Measurements from ENCODE around the gene LORICRIN. TPM values are rescaled to one million over a fixed set of nuclear protein-coding genes. Genes with fewer than 3 reads are reported as not detected.

Gene LORICRIN
- total RNA-seq, 2 experiments from 2014 or later, result not detected

GRCh38 chr1:153250166-153250565 lies 9.3 kb upstream of the LORICRIN start:
- no peak for TF ChIP-seq CTCF (IDR thresholded peaks at IDR 0.05)
- no peaks in the 10 kb centered on the region for H3K4me1 ChIP-seq (ENCODE audit: insufficient read depth, low read length)
- H3K9me3 Mint-ChIP-seq, result no peaks in the 10 kb centered on the region
- DNase-seq (no peak), ATAC-seq (ENCODE audit: poor library complexity) (no peak)
- H3K4me3 Mint-ChIP-seq, result no peak overlapping the region
- H3K36me3 Mint-ChIP-seq (ENCODE audit: low read depth), result no peaks in the 10 kb centered on the region
- intact Hi-C loops (cut with DNase I, micrococcal nuclease), result no loop called here
- no peaks in the 10 kb centered on the region for H3K36me3 ChIP-seq (ENCODE audit: insufficient read depth, low read length)
- ChIA-PET POLR2A (no interaction called here), CTCF (no interaction called here)
- peaks cover 40% of the 10 kb centered on the region for H3K27me3 Mint-ChIP-seq
- H3K27ac ChIP-seq (ENCODE audit: low read depth in 1 of 2, low read length in 2 of 2), result no peak overlapping the region
- H3K27ac Mint-ChIP-seq, result no peak overlapping the region
- H3K27me3 ChIP-seq (ENCODE audit: control insufficient read depth in 1 of 2, insufficient read depth in 2 of 2, low read length in 2 of 2), result peaks cover 14 to 17% of the 10 kb centered on the region in 2 experiments
- no peaks in the 10 kb centered on the region for H3K9me3 ChIP-seq (ENCODE audit: control insufficient read depth in 1 of 2, insufficient read depth in 1 of 2, low read length in 2 of 2)
- no peaks in the 10 kb centered on the region for H3K4me1 Mint-ChIP-seq (ENCODE audit: low read depth)
- H3K4me3 ChIP-seq (ENCODE audit: low read length), result no peak overlapping the region

- ChIA-PET CTCF (no interaction called here), POLR2A (no interaction called here)
- no peaks in the 10 kb centered on the region for H3K9me3 ChIP-seq (ENCODE audit: control insufficient read depth in 1 of 2, insufficient read depth in 1 of 2, low read length in 2 of 2)
- Mint-ChIP-seq H3K27me3 (peaks cover 38% of the 10 kb centered on the region), H3K4me1 (ENCODE audit: low read depth) (no peaks in the 10 kb centered on the region), H3K4me3 (no peak overlapping the region), H3K9me3 (no peaks in the 10 kb centered on the region), H3K36me3 (ENCODE audit: low read depth) (no peaks in the 10 kb centered on the region), H3K27ac (no peak overlapping the region)
- H3K36me3 ChIP-seq (ENCODE audit: insufficient read depth, low read length), result no peaks in the 10 kb centered on the region
- peaks cover 14 to 17% of the 10 kb centered on the region in 2 experiments for H3K27me3 ChIP-seq (ENCODE audit: control insufficient read depth in 1 of 2, insufficient read depth in 2 of 2, low read length in 2 of 2)
- intact Hi-C loops (cut with DNase I, micrococcal nuclease), result no loop called here
- DNase-seq (no peak), ATAC-seq (ENCODE audit: poor library complexity) (no peak)
- H3K27ac ChIP-seq (ENCODE audit: low read depth in 1 of 2, low read length in 2 of 2), result no peak overlapping the region
- TF ChIP-seq CTCF (IDR thresholded peaks at IDR 0.05), result no peak
- no peaks in the 10 kb centered on the region for H3K4me1 ChIP-seq (ENCODE audit: insufficient read depth, low read length)
- no peak overlapping the region for H3K4me3 ChIP-seq (ENCODE audit: low read length)
These were observed 8.4 kb upstream of the LORICRIN start for GRCh38 chr1:153251087-153251486.

GRCh38 chr1:153251562-153251961 lies 7.9 kb upstream of the LORICRIN start:
- Mint-ChIP-seq H3K36me3 (ENCODE audit: low read depth) (no peaks in the 10 kb centered on the region), H3K27ac (no peak overlapping the region), H3K27me3 (peaks cover 34% of the 10 kb centered on the region), H3K4me3 (no peak overlapping the region), H3K4me1 (ENCODE audit: low read depth) (no peaks in the 10 kb centered on the region), H3K9me3 (no peaks in the 10 kb centered on the region)
- Histone ChIP-seq H3K36me3 (ENCODE audit: insufficient read depth, low read length) (no peaks in the 10 kb centered on the region), H3K9me3 (ENCODE audit: control insufficient read depth in 1 of 2, insufficient read depth in 1 of 2, low read length in 2 of 2) (no peaks in the 10 kb centered on the region), H3K4me3 (ENCODE audit: low read length) (no peak overlapping the region), H3K4me1 (ENCODE audit: insufficient read depth, low read length) (no peaks in the 10 kb centered on the region), H3K27ac (ENCODE audit: low read depth in 1 of 2, low read length in 2 of 2) (no peak overlapping the region), H3K27me3 (ENCODE audit: control insufficient read depth in 1 of 2, insufficient read depth in 2 of 2, low read length in 2 of 2) (peaks cover 14 to 16% of the 10 kb centered on the region in 2 experiments)
- no peak for DNase-seq
- POLR2A ChIA-PET, result no interaction called here
- no peak for TF ChIP-seq CTCF (IDR thresholded peaks at IDR 0.05)
- intact Hi-C loops (cut with DNase I, micrococcal nuclease), result no loop called here
- CTCF ChIA-PET, result no interaction called here
- no peak for ATAC-seq (ENCODE audit: poor library complexity)

All from CD4-positive, alpha-beta T cell (primary cell).